ENCODE results near the gene THRAP3. TPM values are rescaled to one million over a fixed set of nuclear protein-coding genes. Genes with fewer than 3 reads are reported as not detected.

Gene THRAP3
- total RNA-seq, 2 experiments from 2014 or later: 128 to 133 TPM

- Mint-ChIP-seq H3K27ac (no peak overlapping the region), H3K27me3 (no peaks in the 10 kb centered on the region), H3K4me1 (peaks cover 19% of the 10 kb centered on the region), H3K36me3 (ENCODE audit: low read depth) (peaks cover 43% of the 10 kb centered on the region), H3K9me3 (no peaks in the 10 kb centered on the region), H3K4me3 (no peak overlapping the region)
- no peak for DNase-seq
- CTCF ChIA-PET: interaction anchor here (0.5 to 2.1 kb wide), 6 partner anchors 19 to 817 kb away, joined by 3 to 8 read pairs (median 4); no protein-coding TSS in a partner anchor
- POLR2A ChIA-PET: interaction anchor here (0.7 to 1.3 kb wide), 2 partner anchors 50 to 83 kb away, joined by 3 read pairs; no protein-coding TSS in a partner anchor
Observed at GRCh38 chr1:36346741-36347370, 122.6 kb downstream of the THRAP3 start.

GRCh38 chr1:36349241-36349671 lies 125.0 kb downstream of the THRAP3 start:
- H3K4me3 Mint-ChIP-seq: no peak overlapping the region
- H3K36me3 Mint-ChIP-seq (ENCODE audit: low read depth): peaks cover 52% of the 10 kb centered on the region
- ChIA-PET CTCF (interaction anchor here (1.4 to 1.8 kb wide), 2 partner anchors 20 kb away, joined by 4 read pairs; no protein-coding TSS in a partner anchor), POLR2A (interaction anchor here (1.5 to 3.8 kb wide), 2 partner anchors 18 to 38 kb away, joined by 4 to 24 read pairs; no protein-coding TSS in a partner anchor)
- H3K27ac Mint-ChIP-seq: no peak overlapping the region
- DNase-seq: no peak
- peaks cover 27% of the 10 kb centered on the region for H3K4me1 Mint-ChIP-seq
- H3K27me3 Mint-ChIP-seq: no peaks in the 10 kb centered on the region
- no peaks in the 10 kb centered on the region for H3K9me3 Mint-ChIP-seq

GRCh38 chr1:36349839-36350238 lies 125.6 kb downstream of the THRAP3 start:
- peaks cover 52% of the 10 kb centered on the region for H3K36me3 Mint-ChIP-seq (ENCODE audit: low read depth)
- H3K4me1 Mint-ChIP-seq: peaks cover 30% of the 10 kb centered on the region
- DNase-seq: no peak
- POLR2A ChIA-PET: interaction anchor here (1.3 to 3.8 kb wide), 2 partner anchors 17 to 35 kb away, joined by 5 to 24 read pairs; partner anchors contain the start of gene STK40
- no peaks in the 10 kb centered on the region for H3K27me3 Mint-ChIP-seq
- CTCF ChIA-PET: interaction anchor here (0.6 to 1.8 kb wide), 3 partner anchors 17 to 1138 kb away, joined by 4 to 6 read pairs (median 4); no protein-coding TSS in a partner anchor
- H3K9me3 Mint-ChIP-seq: no peaks in the 10 kb centered on the region
- H3K27ac Mint-ChIP-seq: no peak overlapping the region
- H3K4me3 Mint-ChIP-seq: no peak overlapping the region

GRCh38 chr1:36350659-36351226 lies 126.5 kb downstream of the THRAP3 start:
- H3K9me3 Mint-ChIP-seq: no peaks in the 10 kb centered on the region
- ChIA-PET CTCF (interaction anchor here (0.6 to 1.8 kb wide), 9 partner anchors 9 to 1139 kb away, joined by 3 to 10 read pairs (median 4); partner anchors contain the start of gene SH3D21), POLR2A (interaction anchor here (0.7 to 3.8 kb wide), 8 partner anchors 8 to 47 kb away, joined by 3 to 24 read pairs (median 4); partner anchors contain the start of genes EVA1B, LSM10 and STK40)
- H3K4me3 Mint-ChIP-seq: no peak overlapping the region
- DNase-seq: peak; percentile 48
- H3K4me1 Mint-ChIP-seq: peaks cover 30% of the 10 kb centered on the region
- H3K27ac Mint-ChIP-seq: peak overlapping the region; percentile 63
- no peaks in the 10 kb centered on the region for H3K27me3 Mint-ChIP-seq
- peaks cover 53% of the 10 kb centered on the region for H3K36me3 Mint-ChIP-seq (ENCODE audit: low read depth)

GRCh38 chr1:36351227-36351977 lies 127.2 kb downstream of the THRAP3 start:
- peak overlapping the region; percentile 63 for H3K27ac Mint-ChIP-seq
- H3K4me3 Mint-ChIP-seq: no peak overlapping the region
- peaks cover 57% of the 10 kb centered on the region for H3K36me3 Mint-ChIP-seq (ENCODE audit: low read depth)
- CTCF ChIA-PET: interaction anchor here (0.9 to 1.8 kb wide), 8 partner anchors 10 to 67 kb away, joined by 3 to 10 read pairs (median 4); partner anchors contain the start of gene SH3D21
- POLR2A ChIA-PET: interaction anchor here (0.7 to 3.8 kb wide), 9 partner anchors 8 to 46 kb away, joined by 3 to 24 read pairs (median 3); partner anchors contain the start of genes EVA1B, LSM10 and STK40
- H3K27me3 Mint-ChIP-seq: no peaks in the 10 kb centered on the region
- DNase-seq: no peak
- H3K9me3 Mint-ChIP-seq: no peaks in the 10 kb centered on the region
- peaks cover 30% of the 10 kb centered on the region for H3K4me1 Mint-ChIP-seq

- DNase-seq: no peak
- no peaks in the 10 kb centered on the region for H3K27me3 Mint-ChIP-seq
- POLR2A ChIA-PET: interaction anchor here (0.6 to 3.8 kb wide), 4 partner anchors 14 to 36 kb away, joined by 3 to 24 read pairs (median 4); no protein-coding TSS in a partner anchor
- H3K9me3 Mint-ChIP-seq: no peaks in the 10 kb centered on the region
- H3K4me3 Mint-ChIP-seq: no peak overlapping the region
- H3K36me3 Mint-ChIP-seq (ENCODE audit: low read depth): peaks cover 57% of the 10 kb centered on the region
- peaks cover 30% of the 10 kb centered on the region for H3K4me1 Mint-ChIP-seq
- CTCF ChIA-PET: interaction anchor here (0.6 to 1.7 kb wide), 5 partner anchors 9 to 59 kb away, joined by 3 to 4 read pairs (median 3); no protein-coding TSS in a partner anchor
- peak overlapping the region; percentile 56 for H3K27ac Mint-ChIP-seq
Observed at GRCh38 chr1:36352125-36352909, 128.1 kb downstream of the THRAP3 start.

- Mint-ChIP-seq H3K36me3 (ENCODE audit: low read depth) (peaks cover 56% of the 10 kb centered on the region), H3K9me3 (no peaks in the 10 kb centered on the region), H3K27ac (no peak overlapping the region), H3K4me3 (no peak overlapping the region), H3K4me1 (peaks cover 31% of the 10 kb centered on the region), H3K27me3 (no peaks in the 10 kb centered on the region)
- ChIA-PET CTCF (interaction anchor here (0.6 to 1.5 kb wide), 4 partner anchors 10 to 59 kb away, joined by 3 to 4 read pairs (median 3); no protein-coding TSS in a partner anchor), POLR2A (interaction anchor here (0.6 to 3.8 kb wide), 4 partner anchors 14 to 47 kb away, joined by 3 to 24 read pairs (median 3); partner anchors contain the start of gene SH3D21)
- no peak for DNase-seq
Observed at GRCh38 chr1:36352910-36353878, 129.0 kb downstream of the THRAP3 start.

- no peak for DNase-seq
- Mint-ChIP-seq H3K4me1 (peaks cover 33% of the 10 kb centered on the region), H3K36me3 (ENCODE audit: low read depth) (peaks cover 59% of the 10 kb centered on the region), H3K27ac (no peak overlapping the region), H3K4me3 (no peak overlapping the region), H3K9me3 (no peaks in the 10 kb centered on the region), H3K27me3 (no peaks in the 10 kb centered on the region)
- POLR2A ChIA-PET: interaction anchor here (1.1 kb wide), 1 partner anchor 48 kb away, joined by 3 read pairs; the partner anchor contains the start of gene SH3D21
- CTCF ChIA-PET: no interaction called here
Observed at GRCh38 chr1:36354486-36354885, 130.2 kb downstream of the THRAP3 start.

Other genes with a start within 250 kb of the THRAP3 start
- gene TEKT2, start 140.3 kb upstream of the THRAP3 start, total RNA-seq: not detected
- 10 to 100 TPM; 29.7 to 29.9 TPM for gene ADPRS, start 135.6 kb upstream of the THRAP3 start, total RNA-seq
- gene COL8A2, start 99.2 kb upstream of the THRAP3 start, total RNA-seq: not detected
- 10 to 100 TPM; 57.2 to 58.4 TPM for gene TRAPPC3, start 75.0 kb upstream of the THRAP3 start, total RNA-seq
- 100 to 1,000 TPM; 215 to 221 TPM for gene MAP7D1, start 68.3 kb upstream of the THRAP3 start, total RNA-seq
- gene SH3D21, start 81.9 kb downstream of the THRAP3 start, total RNA-seq: 10 to 100 TPM; 18.9 to 19.3 TPM
- gene EVA1B, start 99.2 kb downstream of the THRAP3 start, total RNA-seq: 10 to 100 TPM; 25.5 to 28.7 TPM
- 10 to 100 TPM; 75.2 to 76.8 TPM for gene STK40, start 161.5 kb downstream of the THRAP3 start, total RNA-seq
- gene LSM10, start 173.5 kb downstream of the THRAP3 start, total RNA-seq: 10 to 100 TPM; 41.4 TPM
- gene OSCP1, start 226.0 kb downstream of the THRAP3 start, total RNA-seq: 1 to 10 TPM; 1.3 to 1.7 TPM
- gene MRPS15, start 239.9 kb downstream of the THRAP3 start, total RNA-seq: 10 to 100 TPM; 92.3 to 99.9 TPM